ENCODE measurements around the gene TRAF6. TPM values are rescaled to one million over a fixed set of nuclear protein-coding genes. Genes with fewer than 3 reads are reported as not detected.
A peak's percentile ranks its signal among the peaks of the same experiment; 100 is the strongest.

The TRAF6 gene
- total RNA-seq, 1 experiment from 2014 or later, result 9.2 TPM

DNA sequence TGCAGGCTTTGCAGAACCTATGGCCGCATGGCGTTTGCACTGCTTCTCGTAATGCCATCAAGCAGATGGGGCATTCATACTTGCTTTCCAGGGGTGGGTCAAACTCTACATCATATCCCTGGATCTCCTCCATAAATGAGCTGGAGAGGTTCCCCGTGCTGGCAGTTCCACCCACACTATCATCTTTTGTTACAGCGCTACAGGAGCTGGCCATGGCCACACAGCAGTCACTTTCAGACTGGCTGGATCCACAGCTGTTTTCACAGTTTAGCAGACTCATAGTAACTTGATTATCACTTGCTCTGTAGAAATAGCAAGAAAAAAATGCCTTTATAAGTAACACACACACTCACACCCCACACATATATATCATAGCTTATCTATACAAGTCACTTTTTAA, 8.8 kb downstream of the TRAF6 start:
- TF ChIP-seq, protein P1, sequence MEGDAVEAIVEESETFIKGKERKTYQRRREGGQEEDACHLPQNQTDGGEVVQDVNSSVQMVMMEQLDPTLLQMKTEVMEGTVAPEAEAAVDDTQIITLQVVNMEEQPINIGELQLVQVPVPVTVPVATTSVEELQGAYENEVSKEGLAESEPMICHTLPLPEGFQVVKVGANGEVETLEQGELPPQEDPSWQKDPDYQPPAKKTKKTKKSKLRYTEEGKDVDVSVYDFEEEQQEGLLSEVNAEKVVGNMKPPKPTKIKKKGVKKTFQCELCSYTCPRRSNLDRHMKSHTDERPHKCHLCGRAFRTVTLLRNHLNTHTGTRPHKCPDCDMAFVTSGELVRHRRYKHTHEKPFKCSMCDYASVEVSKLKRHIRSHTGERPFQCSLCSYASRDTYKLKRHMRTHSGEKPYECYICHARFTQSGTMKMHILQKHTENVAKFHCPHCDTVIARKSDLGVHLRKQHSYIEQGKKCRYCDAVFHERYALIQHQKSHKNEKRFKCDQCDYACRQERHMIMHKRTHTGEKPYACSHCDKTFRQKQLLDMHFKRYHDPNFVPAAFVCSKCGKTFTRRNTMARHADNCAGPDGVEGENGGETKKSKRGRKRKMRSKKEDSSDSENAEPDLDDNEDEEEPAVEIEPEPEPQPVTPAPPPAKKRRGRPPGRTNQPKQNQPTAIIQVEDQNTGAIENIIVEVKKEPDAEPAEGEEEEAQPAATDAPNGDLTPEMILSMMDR (IDR thresholded peaks at IDR 0.05; ENCODE audit: unreplicated experiment), result no peak
- Mint-ChIP-seq H3K4me1 (ENCODE audit: insufficient read depth, unreplicated experiment) (peaks cover 18% of the 10 kb centered on the region), H3K4me3 (ENCODE audit: unreplicated experiment) (no peak overlapping the region), H3K36me3 (ENCODE audit: insufficient read depth, unreplicated experiment) (peaks cover 60% of the 10 kb centered on the region), H3K9me3 (ENCODE audit: unreplicated experiment) (no peaks in the 10 kb centered on the region), H3K27ac (ENCODE audit: low read depth, unreplicated experiment) (no peak overlapping the region), H3K27me3 (ENCODE audit: insufficient read depth, unreplicated experiment) (no peaks in the 10 kb centered on the region)
- intact Hi-C loops (cut with micrococcal nuclease), result no loop called here
- CTCF ChIA-PET, result interaction anchor here (0.6 to 3.0 kb wide), 8 partner anchors 9 to 863 kb away, joined by 3 to 29 read pairs (median 4); partner anchors contain the start of genes PRR5L and TRAF6
- POLR2A ChIA-PET, result interaction anchor here (0.9 to 2.2 kb wide), 5 partner anchors 9 to 525 kb away, joined by 3 to 6 read pairs (median 3); no protein-coding TSS in a partner anchor
- BruUV-seq (replicated peaks), result no TSS peak
- DNase-seq (ENCODE audit: unreplicated experiment), result no peak

DNA sequence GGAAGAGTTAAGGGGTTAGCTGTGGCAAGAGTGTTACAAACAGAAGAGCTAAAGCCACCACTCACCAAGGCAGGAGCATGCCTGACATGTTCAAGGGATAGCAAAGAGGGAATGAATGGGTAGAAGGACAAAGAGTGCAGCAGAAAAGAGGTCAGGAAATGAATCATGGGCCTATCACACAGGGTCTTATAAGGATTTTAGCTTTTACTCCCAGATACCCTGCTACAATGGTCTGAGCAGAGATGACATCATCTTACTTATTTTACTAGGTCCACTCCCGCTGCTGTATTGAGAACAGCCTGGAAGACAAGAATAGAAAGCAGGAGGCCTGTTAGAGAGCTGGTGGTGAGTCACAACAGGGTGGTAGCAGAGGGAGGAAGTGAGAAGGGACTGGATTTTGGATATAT, 9.8 kb downstream of the TRAF6 start:
- ChIA-PET CTCF (interaction anchor here (0.6 to 3.0 kb wide), 5 partner anchors 8 to 863 kb away, joined by 3 to 29 read pairs (median 12); partner anchors contain the start of gene TRAF6), POLR2A (interaction anchor here (0.5 to 3.6 kb wide), 6 partner anchors 8 to 524 kb away, joined by 3 to 22 read pairs (median 4); partner anchors contain the start of gene TRAF6)
- Mint-ChIP-seq H3K27me3 (ENCODE audit: insufficient read depth, unreplicated experiment) (no peaks in the 10 kb centered on the region), H3K36me3 (ENCODE audit: insufficient read depth, unreplicated experiment) (peaks cover 69% of the 10 kb centered on the region), H3K4me3 (ENCODE audit: unreplicated experiment) (no peak overlapping the region), H3K9me3 (ENCODE audit: unreplicated experiment) (no peaks in the 10 kb centered on the region), H3K27ac (ENCODE audit: low read depth, unreplicated experiment) (peak overlapping the region; percentile 81), H3K4me1 (ENCODE audit: insufficient read depth, unreplicated experiment) (peaks cover 18% of the 10 kb centered on the region)
- intact Hi-C loops (cut with micrococcal nuclease), result no loop called here
- TF ChIP-seq, protein P1 (IDR thresholded peaks at IDR 0.05; ENCODE audit: unreplicated experiment), result no peak
- no TSS peak for BruUV-seq (replicated peaks)
- DNase-seq (ENCODE audit: unreplicated experiment), result peak; percentile 69

DNA sequence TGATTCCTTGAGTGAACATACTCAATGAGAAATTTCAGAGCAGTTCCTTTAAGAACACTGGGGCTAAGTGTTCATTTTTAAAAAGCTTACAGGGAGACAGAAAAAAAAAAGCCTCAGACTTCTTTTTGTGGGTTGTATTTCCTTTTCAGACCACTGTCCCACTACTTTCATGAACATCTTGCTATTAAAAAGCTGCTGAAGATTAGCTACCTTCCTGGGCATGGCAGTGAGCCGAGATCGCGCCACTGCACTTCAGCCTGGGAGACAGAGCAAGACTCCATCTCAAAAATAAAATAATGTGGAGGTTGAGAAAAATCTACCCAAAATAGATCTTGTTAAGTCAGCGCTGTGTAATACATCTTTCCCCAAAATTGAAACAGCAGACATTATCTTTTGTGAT, 10.8 kb downstream of the TRAF6 start:
- peaks cover 75% of the 10 kb centered on the region for H3K36me3 Mint-ChIP-seq (ENCODE audit: insufficient read depth, unreplicated experiment)
- CTCF ChIA-PET, result interaction anchor here (0.7 to 3.0 kb wide), 3 partner anchors 9 to 21 kb away, joined by 3 to 12 read pairs (median 12); partner anchors contain the start of gene TRAF6
- intact Hi-C loops (cut with micrococcal nuclease), result no loop called here
- no peak overlapping the region for H3K27ac Mint-ChIP-seq (ENCODE audit: low read depth, unreplicated experiment)
- BruUV-seq (replicated peaks), result no TSS peak
- TF ChIP-seq, protein P1 (IDR thresholded peaks at IDR 0.05; ENCODE audit: unreplicated experiment), result no peak
- peaks cover 18% of the 10 kb centered on the region for H3K4me1 Mint-ChIP-seq (ENCODE audit: insufficient read depth, unreplicated experiment)
- H3K9me3 Mint-ChIP-seq (ENCODE audit: unreplicated experiment), result no peaks in the 10 kb centered on the region
- no peak for DNase-seq (ENCODE audit: unreplicated experiment)
- no peak overlapping the region for H3K4me3 Mint-ChIP-seq (ENCODE audit: unreplicated experiment)
- no peaks in the 10 kb centered on the region for H3K27me3 Mint-ChIP-seq (ENCODE audit: insufficient read depth, unreplicated experiment)
- POLR2A ChIA-PET, result interaction anchor here (0.6 to 3.6 kb wide), 2 partner anchors 9 to 605 kb away, joined by 3 to 22 read pairs; partner anchors contain the start of gene TRAF6

DNA sequence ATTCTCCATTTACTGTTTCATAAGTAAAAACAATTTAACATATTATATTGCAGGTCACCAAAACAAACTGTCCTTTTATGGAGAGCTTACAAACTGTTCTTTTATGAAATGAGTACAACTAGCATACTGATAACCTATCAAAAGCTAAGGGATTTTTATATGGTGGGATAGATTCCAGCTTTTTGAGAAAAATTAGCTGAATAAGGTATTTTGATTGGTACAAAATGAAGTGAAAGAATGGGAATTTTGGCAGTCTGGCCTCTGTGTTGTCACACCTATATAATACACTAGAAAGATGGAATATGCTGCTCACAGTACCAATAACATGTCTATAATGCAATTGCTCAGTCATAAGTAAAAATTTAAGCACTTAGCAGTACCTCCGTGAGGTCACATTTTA, 11.4 kb downstream of the TRAF6 start:
- Mint-ChIP-seq H3K4me3 (ENCODE audit: unreplicated experiment) (no peak overlapping the region), H3K9me3 (ENCODE audit: unreplicated experiment) (no peaks in the 10 kb centered on the region), H3K4me1 (ENCODE audit: insufficient read depth, unreplicated experiment) (peaks cover 18% of the 10 kb centered on the region), H3K27me3 (ENCODE audit: insufficient read depth, unreplicated experiment) (no peaks in the 10 kb centered on the region), H3K27ac (ENCODE audit: low read depth, unreplicated experiment) (no peak overlapping the region), H3K36me3 (ENCODE audit: insufficient read depth, unreplicated experiment) (peaks cover 80% of the 10 kb centered on the region)
- TF ChIP-seq, protein P1 (IDR thresholded peaks at IDR 0.05; ENCODE audit: unreplicated experiment), result no peak
- ChIA-PET CTCF (interaction anchor here (0.7 to 3.0 kb wide), 3 partner anchors 10 to 20 kb away, joined by 3 to 12 read pairs (median 12); partner anchors contain the start of gene TRAF6), POLR2A (interaction anchor here (0.6 to 3.6 kb wide), 2 partner anchors 10 to 876 kb away, joined by 3 to 22 read pairs; partner anchors contain the start of gene TRAF6)
- BruUV-seq (replicated peaks), result no TSS peak
- DNase-seq (ENCODE audit: unreplicated experiment), result no peak
- intact Hi-C loops (cut with micrococcal nuclease), result no loop called here
